Measurements from ENCODE around the gene ZBED4. TPM values are rescaled to one million over a fixed set of nuclear protein-coding genes. Genes with fewer than 3 reads are reported as not detected.
A peak's percentile ranks its signal among the peaks of the same experiment; 100 is the strongest.

Gene ZBED4
- total RNA-seq, 2 experiments from 2014 or later: 21.0 to 21.5 TPM

DNA sequence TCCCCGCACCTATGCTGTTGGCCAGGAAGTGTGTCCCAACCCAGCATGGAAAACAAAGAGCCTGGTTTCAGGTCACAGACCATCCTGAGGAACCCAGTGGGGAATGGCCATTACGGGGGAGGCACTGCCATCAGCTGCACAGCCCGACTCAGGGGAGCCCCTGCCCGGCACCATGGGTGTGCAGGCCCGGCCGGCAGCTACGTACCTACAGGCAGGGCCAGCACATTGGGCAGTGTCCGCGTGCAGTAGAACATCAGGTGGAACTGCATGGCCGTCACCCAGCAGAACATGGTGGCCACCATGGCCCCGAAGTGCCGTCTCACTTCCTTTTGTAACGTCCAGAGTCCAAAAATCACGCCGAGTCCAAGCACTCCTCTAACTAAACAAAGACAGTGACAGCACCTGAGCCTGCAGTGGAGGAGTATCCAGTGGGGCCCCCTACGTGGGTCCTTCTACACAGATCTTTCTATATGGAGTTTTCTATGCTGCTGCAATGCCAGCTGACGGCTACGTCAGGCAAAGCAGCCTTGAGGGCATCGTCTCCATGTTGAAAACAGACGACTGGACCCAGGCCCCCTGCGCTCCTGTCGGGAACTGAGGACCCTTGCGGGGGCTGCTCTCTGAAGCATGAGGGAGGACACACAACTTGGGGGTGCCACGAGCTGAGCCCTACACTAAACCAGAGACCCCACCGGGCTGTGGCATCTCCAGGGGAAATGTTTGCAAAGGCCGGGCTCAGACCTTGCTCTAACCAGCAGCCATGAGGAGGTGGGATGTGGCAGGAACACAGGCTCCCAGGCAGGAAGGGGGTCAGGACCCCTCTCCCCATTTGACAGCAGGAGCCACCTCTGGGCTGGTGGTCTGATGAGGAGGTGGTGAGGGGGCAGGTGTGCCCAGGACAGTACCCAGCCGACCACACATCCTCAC lies 56.8 kb downstream of the ZBED4 start:
- POLR2A ChIA-PET: no interaction called here
- DNase-seq: no peak
- ATAC-seq (ENCODE audit: low read depth): no peak
- Mint-ChIP-seq H3K36me3 (peaks cover 15% of the 10 kb centered on the region), H3K27me3 (no peaks in the 10 kb centered on the region), H3K4me3 (no peak overlapping the region), H3K27ac (no peak overlapping the region), H3K4me1 (peaks cover 2% of the 10 kb centered on the region), H3K9me3 (no peaks in the 10 kb centered on the region)

DNA sequence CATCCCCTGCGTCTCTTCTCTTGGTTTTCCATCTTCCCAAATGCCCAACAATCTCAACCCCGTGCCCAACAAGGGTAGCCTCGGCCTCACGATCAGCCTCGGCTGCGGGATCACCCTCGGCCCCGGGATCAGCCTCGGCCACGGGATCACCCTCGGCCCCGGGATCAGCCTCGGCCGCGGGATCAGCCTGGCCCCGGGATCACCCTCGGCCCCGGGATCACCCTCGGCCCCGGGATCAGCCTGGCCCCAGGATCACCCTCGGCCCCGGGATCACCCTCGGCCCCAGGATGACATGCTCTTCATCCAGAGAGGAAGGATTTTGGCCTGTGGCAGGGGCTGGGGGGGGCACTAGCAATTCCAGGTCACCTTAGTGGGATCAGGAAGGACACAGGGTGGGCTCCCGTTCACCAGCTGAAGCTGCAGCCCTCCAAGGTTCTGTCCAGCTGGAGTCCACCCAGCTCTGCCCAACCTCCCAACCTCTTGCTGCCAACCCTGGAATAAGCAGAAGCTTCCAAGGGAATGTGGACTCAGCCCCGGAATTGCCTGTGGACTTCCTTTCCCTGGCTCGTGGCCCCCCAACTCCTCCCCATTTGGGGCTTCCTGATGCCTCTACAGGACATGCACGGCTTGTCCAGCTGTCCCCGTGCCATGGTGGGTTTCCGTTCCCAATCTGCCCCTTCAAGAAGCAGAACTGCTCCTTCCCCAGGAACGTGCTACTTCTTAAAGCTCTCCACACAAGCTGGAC lies 58.4 kb downstream of the ZBED4 start:
- H3K27ac Mint-ChIP-seq: no peak overlapping the region
- peaks cover 1% of the 10 kb centered on the region for H3K4me1 Mint-ChIP-seq
- POLR2A ChIA-PET: no interaction called here

DNA sequence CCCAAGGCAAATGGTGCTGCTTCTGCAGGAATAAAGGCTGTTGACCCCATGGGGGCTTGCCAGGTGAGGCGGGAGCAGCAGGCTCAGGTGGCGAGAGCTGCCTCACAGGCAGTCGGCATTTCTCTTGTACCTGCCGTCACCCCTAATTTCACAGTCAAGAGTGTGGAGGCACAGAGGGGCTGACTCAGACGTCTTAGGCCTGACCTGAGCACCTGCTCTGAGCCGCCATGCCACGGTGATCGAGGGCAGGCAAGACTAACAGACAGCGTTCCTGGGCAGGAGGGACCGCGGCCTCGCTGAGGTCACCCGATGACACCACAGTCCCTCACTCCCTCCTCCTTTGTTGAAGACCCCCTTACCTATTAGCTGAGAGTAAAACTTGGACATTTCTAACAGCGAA lies 59.4 kb downstream of the ZBED4 start:
- H3K4me1 Mint-ChIP-seq: no peaks in the 10 kb centered on the region
- H3K27ac Mint-ChIP-seq: no peak overlapping the region
- ATAC-seq (ENCODE audit: low read depth) (no peak), DNase-seq (no peak)
- H3K4me3 Mint-ChIP-seq: no peak overlapping the region
- H3K36me3 Mint-ChIP-seq: peaks cover 5% of the 10 kb centered on the region
- no peaks in the 10 kb centered on the region for H3K27me3 Mint-ChIP-seq
- POLR2A ChIA-PET: no interaction called here
- H3K9me3 Mint-ChIP-seq: no peaks in the 10 kb centered on the region

More for the DNA sequence above, 58.4 kb downstream of the ZBED4 start:
- peaks cover 12% of the 10 kb centered on the region for H3K36me3 Mint-ChIP-seq
- no peak overlapping the region for H3K4me3 Mint-ChIP-seq
- no peaks in the 10 kb centered on the region for H3K9me3 Mint-ChIP-seq
- H3K27me3 Mint-ChIP-seq: no peaks in the 10 kb centered on the region
- DNase-seq (no peak), ATAC-seq (ENCODE audit: low read depth) (no peak)

DNA sequence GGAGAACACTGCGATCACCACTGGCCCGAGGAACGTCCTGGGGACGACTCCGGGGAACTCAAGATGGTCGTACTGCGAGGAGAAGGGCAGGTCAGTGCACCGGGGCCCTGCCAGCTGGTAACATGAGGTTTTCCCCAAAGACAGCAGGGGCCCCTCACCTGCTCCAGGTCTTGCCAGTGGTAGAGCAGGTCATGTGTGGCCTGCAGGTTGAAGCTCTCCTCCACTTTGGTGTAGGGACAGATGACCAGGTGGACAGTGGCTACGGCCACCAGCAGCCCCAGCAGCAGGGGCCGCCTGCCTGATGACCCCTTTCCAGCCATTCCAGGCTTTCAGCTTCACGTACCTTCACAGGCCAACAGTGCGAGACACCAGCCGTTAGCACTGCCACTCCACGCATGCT lies 59.8 kb downstream of the ZBED4 start:
- H3K4me3 Mint-ChIP-seq: no peak overlapping the region
- no peaks in the 10 kb centered on the region for H3K4me1 Mint-ChIP-seq
- no peak for DNase-seq
- H3K27ac Mint-ChIP-seq: no peak overlapping the region
- POLR2A ChIA-PET: no interaction called here
- no peak for ATAC-seq (ENCODE audit: low read depth)
- H3K9me3 Mint-ChIP-seq: no peaks in the 10 kb centered on the region
- peaks cover 4% of the 10 kb centered on the region for H3K36me3 Mint-ChIP-seq
- no peaks in the 10 kb centered on the region for H3K27me3 Mint-ChIP-seq

DNA sequence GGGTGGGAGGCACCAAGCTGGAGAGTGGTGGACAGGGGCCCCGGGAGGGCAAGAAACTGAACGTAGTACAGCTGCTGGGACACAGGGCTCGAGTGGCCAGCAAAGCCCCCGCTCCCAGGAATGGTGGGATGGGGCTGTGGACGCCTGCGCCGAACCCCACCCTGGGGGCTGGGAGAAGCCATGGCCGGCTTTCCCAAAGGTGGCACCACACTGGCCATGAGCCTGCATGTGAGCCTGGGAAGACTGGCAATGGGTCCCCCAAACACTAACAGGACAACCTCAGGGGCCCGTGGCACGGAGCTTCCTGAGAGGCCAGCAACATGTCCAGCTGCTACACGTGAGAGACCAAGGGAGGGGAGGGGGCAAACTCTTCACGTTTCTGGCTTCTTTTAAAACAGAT lies 60.6 kb downstream of the ZBED4 start:
- POLR2A ChIA-PET: no interaction called here
- Mint-ChIP-seq H3K27ac (no peak overlapping the region), H3K36me3 (peaks cover 2% of the 10 kb centered on the region), H3K27me3 (no peaks in the 10 kb centered on the region), H3K9me3 (no peaks in the 10 kb centered on the region), H3K4me3 (no peak overlapping the region), H3K4me1 (no peaks in the 10 kb centered on the region)
- DNase-seq (no peak), ATAC-seq (ENCODE audit: low read depth) (no peak)

DNA sequence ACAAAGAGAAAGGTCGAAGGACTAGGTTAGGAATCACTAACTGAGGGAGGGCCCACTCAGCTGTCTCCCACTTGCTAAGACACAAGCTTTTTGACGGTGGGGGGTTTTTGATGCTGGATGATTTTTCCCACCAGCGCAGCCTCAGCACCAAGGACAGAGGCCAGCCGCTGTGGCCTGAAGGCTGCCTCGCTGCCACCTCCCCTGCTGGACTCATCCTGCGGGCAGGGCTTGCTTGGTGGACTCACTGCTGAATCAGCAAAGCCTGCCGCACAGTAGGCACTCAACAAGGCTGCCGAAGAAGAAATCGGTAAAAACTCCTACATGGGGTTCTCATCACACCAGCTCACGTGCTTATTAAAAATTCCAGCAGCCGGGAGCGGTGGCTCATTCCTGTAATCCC lies 62.0 kb downstream of the ZBED4 start:
- Mint-ChIP-seq H3K4me3 (no peak overlapping the region), H3K27ac (no peak overlapping the region)

DNA sequence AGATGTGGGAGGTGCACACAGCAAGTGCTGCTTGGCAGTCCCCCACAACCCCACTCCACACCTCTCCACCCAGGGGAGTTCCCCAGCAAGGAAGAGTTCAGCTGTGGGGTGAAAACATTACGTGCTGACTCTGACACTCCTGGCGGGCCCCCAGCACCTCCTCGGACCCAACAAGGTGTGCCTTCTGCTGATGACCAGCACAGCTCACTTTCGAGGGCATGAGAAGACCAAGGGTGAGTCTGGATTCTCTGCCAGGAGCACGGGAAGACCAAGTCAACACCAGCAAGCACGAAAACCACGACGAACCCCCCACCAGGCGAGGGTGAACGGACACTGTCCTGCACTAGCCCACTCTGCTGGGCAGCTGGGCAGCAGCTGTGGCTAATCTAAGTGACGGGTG lies 63.2 kb downstream of the ZBED4 start:
- POLR2A ChIA-PET: interaction anchor here (1.0 kb wide), 1 partner anchor 37 kb away, joined by 3 read pairs; no protein-coding TSS in a partner anchor
- Mint-ChIP-seq H3K36me3 (peaks cover 2% of the 10 kb centered on the region), H3K27me3 (no peaks in the 10 kb centered on the region), H3K4me3 (peak overlapping the region; percentile 87), H3K9me3 (no peaks in the 10 kb centered on the region), H3K4me1 (peaks cover 7% of the 10 kb centered on the region), H3K27ac (peak overlapping the region; percentile 85)
- DNase-seq (no peak), ATAC-seq (ENCODE audit: low read depth) (no peak)

More for the DNA sequence above, 62.0 kb downstream of the ZBED4 start:
- Mint-ChIP-seq H3K9me3 (no peaks in the 10 kb centered on the region), H3K4me1 (peaks cover 7% of the 10 kb centered on the region), H3K27me3 (no peaks in the 10 kb centered on the region), H3K36me3 (peaks cover 1% of the 10 kb centered on the region)
- ATAC-seq (ENCODE audit: low read depth) (no peak), DNase-seq (no peak)
- POLR2A ChIA-PET: no interaction called here

DNA sequence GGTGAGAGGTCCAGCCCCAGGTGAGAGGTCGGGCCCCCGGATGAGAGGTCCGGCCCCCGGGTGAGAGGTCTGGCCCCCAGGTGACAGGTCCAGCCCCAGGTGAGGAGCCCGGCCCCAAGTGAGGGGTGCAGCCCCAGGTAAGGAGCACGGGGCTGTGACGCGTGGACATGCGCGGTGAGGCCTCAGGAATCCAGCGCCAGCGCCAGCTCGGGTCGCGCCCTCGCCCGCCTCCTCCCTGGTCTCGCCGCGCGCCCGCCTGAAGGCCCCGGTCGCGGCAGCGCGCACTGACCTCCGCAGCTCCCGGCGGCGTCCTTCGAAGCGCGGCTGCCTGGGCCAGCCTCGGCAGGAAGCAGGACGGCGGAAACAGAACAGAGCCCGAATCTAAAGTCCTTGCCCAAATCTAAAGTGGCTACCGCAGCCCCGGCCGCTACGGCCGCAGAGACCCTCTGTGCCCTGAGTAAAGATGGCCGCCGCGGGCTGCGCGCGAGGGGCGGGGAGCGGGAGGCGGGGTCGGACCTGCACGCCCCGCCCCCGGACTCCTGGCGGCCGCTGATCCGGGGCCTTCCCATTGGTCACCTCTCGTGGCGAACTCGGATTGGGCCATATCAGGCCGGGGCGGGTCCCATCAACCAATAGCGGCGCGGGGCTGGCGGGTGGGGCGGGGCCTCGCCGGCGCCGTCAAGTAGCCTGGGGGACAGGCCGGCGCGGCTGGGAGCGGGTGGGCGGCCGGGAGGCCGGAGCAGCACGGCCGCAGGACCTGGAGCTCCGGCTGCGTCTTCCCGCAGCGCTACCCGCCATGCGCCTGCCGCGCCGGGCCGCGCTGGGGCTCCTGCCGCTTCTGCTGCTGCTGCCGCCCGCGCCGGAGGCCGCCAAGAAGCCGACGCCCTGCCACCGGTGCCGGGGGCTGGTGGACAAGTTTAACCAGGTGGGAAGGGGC lies 64.6 kb downstream of the ZBED4 start, which contains the start of the genes ALG12 and CRELD2:
TSS of gene ALG12 (minus strand) at position 465 of the 937 bp plus-strand sequence. CDS start 4,673 bp downstream, outside the sequence.
TSS of gene CRELD2 (plus strand) at position 661 of the 937 bp plus-strand sequence. CDS start at position 797, 136 bp downstream.
- Mint-ChIP-seq H3K4me3 (peak within 1 kb of the TSS; percentile 87), H3K9me3 (no peaks in the 10 kb centered on the region), H3K4me1 (peaks cover 7% of the 10 kb centered on the region), H3K27me3 (no peaks in the 10 kb centered on the region), H3K27ac (peak within 1 kb of the TSS; percentile 85), H3K36me3 (peaks cover 2% of the 10 kb centered on the region)
- POLR2A ChIA-PET: interaction anchor here (0.6 to 1.6 kb wide), 6 partner anchors 15 to 129 kb away, joined by 3 to 7 read pairs (median 4); no protein-coding TSS in a partner anchor
- peak; percentile 98 for ATAC-seq (ENCODE audit: low read depth)
- DNase-seq: peak; percentile 97

DNA sequence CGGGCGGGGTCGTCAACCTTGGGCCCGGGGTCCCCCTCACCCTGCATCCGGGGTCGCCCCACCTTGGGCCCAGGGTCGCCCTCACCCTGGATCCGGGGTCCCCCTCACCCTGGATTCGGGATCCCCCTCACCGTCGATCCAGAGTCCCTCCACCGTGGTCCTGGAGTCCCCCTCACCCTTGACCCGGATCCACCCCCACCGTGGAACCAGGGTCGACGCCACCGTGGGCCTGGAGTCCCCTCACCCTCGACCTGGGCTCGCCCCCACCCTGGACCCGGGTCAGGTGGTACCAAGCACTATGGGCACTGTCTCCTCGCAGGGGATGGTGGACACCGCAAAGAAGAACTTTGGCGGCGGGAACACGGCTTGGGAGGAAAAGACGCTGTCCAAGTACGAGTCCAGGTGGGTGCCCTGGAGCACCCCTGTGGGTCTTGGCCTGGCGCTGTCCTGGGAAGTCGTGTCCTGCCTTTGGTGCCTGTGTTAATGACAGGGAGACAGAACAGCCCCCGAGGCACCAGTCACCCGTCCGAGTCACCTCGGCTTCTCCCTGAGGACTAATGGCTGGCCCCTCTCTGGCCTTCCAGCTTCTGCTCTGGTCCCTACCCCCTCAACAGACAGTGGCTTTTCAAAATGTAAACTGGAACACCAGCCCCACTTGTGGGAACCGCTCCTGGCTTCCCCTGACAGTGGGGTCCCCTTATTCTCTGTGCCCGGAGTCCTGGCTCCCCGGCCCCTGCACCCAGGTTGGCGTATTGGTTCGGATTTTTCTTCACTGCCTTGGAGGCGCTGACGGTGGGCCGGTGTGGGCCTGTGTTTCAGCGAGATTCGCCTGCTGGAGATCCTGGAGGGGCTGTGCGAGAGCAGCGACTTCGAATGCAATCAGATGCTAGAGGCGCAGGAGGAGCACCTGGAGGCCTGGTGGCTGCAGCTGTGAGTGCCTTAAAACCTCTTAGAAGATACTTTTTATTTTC lies 65.6 kb downstream of the ZBED4 start:
- POLR2A ChIA-PET: interaction anchor here (1.5 to 1.6 kb wide), 2 partner anchors 17 to 93 kb away, joined by 4 to 6 read pairs; no protein-coding TSS in a partner anchor
- Mint-ChIP-seq H3K27ac (peak overlapping the region; percentile 8), H3K36me3 (peaks cover 2% of the 10 kb centered on the region), H3K4me1 (peaks cover 7% of the 10 kb centered on the region), H3K27me3 (no peaks in the 10 kb centered on the region), H3K9me3 (no peaks in the 10 kb centered on the region), H3K4me3 (peak overlapping the region; percentile 73)
- ATAC-seq (ENCODE audit: low read depth): no peak
- no peak for DNase-seq

DNA sequence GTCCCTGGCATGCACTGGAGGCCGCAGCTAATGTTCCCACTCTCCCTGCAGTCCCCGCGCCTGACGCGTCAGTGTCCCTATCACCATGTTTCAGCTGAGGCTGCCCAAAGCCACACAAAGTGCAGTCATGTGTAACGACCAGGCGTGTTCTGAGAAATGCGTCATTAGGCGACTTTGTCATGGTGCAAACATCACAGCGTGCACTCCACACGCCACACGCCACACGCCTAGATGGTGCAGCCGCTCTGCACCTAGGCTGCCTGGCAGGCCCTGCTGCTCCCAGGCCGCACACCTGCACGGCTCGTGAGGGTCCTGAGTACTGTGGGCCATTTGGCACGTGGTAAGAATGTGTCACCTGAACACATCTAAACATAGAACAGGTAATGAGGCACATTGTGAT lies 67.2 kb downstream of the ZBED4 start:
- no peaks in the 10 kb centered on the region for H3K27me3 Mint-ChIP-seq
- POLR2A ChIA-PET: interaction anchor here (0.9 kb wide), 1 partner anchor 30 kb away, joined by 3 read pairs; no protein-coding TSS in a partner anchor
- H3K36me3 Mint-ChIP-seq: peaks cover 2% of the 10 kb centered on the region
- H3K4me1 Mint-ChIP-seq: peaks cover 14% of the 10 kb centered on the region
- DNase-seq (no peak), ATAC-seq (ENCODE audit: low read depth) (no peak)
- no peak overlapping the region for H3K27ac Mint-ChIP-seq
- H3K4me3 Mint-ChIP-seq: no peak overlapping the region
- H3K9me3 Mint-ChIP-seq: no peaks in the 10 kb centered on the region

DNA sequence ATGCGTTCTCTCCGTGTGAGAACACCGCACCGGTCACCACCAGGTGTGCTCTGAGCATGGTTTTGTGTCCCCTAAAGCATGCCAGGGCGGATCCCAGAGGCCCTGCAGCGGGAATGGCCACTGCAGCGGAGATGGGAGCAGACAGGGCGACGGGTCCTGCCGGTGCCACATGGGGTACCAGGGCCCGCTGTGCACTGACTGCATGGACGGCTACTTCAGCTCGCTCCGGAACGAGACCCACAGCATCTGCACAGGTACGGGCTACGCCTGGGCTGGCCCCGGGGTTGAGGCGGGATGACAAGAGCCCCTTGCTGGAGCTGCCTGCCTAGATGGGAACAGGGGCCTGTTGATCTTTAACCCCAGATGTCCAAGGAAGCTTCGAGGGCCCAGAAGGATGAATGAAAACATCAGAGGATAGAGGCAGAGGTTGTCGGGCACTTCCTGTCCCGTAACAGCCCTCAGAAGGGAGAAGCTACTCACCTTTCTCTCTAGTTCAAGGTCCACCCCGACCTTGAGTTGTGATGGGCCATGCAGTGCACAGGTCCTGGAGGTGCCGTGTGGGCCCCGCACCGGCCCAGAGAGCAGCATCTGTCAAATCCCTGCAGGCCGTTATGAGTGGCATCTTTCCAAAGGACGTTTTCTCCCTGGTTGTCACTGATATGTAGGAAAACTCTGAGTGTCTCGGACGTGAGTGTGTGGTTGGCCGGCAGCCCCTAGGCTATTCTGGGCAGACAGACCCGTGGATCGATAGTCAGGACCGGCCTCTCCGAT lies 68.0 kb downstream of the ZBED4 start:
- ATAC-seq (ENCODE audit: low read depth): no peak

More for the DNA sequence above, 68.0 kb downstream of the ZBED4 start:
- H3K4me3 Mint-ChIP-seq: no peak overlapping the region
- peak; percentile 27 for DNase-seq
- peaks cover 2% of the 10 kb centered on the region for H3K36me3 Mint-ChIP-seq
- peaks cover 19% of the 10 kb centered on the region for H3K4me1 Mint-ChIP-seq
- no peaks in the 10 kb centered on the region for H3K27me3 Mint-ChIP-seq
- H3K9me3 Mint-ChIP-seq: no peaks in the 10 kb centered on the region
- no peak overlapping the region for H3K27ac Mint-ChIP-seq
- POLR2A ChIA-PET: no interaction called here
